HG03457 (cell line): ENCODE measurements around the gene ZDHHC16.
"Not testable (repeated sequence)": the region's sequence is repeated elsewhere in the genome, so short reads cannot be mapped to it uniquely, and the experiment has no call there.

Experiments
- ATAC-seq: cut with Tn5 transposase; IDR thresholded peaks from one replicate; pipeline ENCODE4 v1.9.1; 2021; ENCODE audit warnings: moderate number of reproducible peaks; ENCODE audit not compliant: unreplicated experiment

The ZDHHC16 gene

DNA sequence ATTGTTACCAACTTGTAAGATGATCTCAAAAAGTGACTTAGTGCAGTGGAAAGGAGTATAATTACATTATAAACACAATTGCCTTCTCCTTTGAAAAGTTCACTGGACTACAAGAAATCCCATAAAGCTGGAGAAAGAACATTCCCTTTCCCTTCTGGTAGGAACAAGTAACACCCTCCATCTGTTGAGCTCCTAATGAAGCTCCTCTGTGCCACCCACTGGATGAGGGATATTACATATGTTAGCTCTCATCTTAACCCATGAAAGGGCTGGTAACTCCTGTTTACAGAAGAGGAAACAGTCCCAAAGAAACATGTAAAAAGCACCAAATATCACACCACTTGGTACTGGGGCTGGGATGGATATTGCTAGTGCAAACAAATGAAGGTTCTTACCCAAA is 11.9 kb upstream of the ZDHHC16 start:
- no peak for ATAC-seq

- no peak for ATAC-seq
Observed at GRCh38 chr10:97434557-97434956, 11.4 kb upstream of the ZDHHC16 start.

DNA sequence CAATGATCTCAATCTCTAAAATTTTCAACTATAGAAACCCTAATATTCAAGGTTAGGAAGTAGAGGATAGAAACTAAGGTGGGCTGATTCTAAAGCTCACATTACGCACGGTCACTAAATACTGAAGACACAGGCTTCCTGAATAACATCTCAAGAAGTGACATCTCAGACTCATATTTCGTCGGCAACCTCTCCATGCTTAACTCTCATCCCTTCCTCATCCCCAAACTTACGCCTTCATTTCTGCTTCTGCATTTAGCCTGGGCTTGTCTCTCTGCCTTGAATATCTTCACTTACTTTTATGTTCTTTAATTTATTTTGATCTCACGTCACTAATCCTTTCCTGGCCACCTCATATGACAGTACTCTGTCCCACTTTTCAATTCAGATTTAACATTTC is 10.8 kb upstream of the ZDHHC16 start:
- no peak for ATAC-seq

- ATAC-seq, result no peak
Observed at GRCh38 chr10:97442277-97442676, 3.7 kb upstream of the ZDHHC16 start.

- no peak for ATAC-seq
Observed at GRCh38 chr10:97444212-97444611, 1.8 kb upstream of the ZDHHC16 start.

DNA sequence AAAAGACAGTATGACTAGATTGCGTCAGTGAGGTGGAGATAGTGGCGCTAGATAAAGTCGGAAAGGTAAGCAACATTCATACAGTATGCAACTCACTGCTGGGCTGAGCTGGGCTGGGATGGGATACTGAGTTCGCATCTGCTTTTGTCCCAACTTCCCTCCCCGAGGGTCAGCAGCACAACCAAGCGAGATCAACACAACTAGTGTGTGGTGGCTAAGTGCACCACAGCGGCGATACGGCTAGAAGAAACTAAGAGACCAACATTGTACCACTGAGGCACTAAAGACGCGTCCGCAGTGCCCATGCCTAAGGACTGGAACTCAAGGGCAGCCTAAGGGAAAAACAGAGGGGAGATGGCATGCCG is 636 bp upstream of the ZDHHC16 start:
- no peak for ATAC-seq

DNA sequence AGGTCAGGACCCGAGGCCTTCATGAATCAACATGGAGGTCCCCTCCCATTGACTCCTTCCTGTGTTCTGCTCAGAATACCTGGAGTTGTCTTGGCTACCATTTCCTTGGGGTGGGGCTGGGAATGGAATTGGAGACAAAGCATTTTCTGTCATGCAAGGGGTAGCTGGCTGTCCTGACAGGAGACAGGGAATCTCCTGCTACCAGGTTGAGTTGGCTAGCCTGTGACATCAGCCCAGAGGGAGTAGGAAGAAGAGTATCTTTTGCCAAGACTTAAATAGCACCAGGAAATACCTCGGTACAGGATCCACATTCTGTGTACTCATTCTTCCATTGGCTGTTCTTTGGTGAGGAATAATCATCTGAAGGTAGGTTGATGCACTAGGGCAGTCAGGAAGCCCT is 4.9 kb downstream of the ZDHHC16 start:
- no peak for ATAC-seq

- no peak for ATAC-seq
Observed at GRCh38 chr10:97451605-97452004, 5.6 kb downstream of the ZDHHC16 start.

GRCh38 chr10:97452352-97452751 is 6.4 kb downstream of the ZDHHC16 start:
- no peak for ATAC-seq

GRCh38 chr10:97454330-97455036 is 8.5 kb downstream of the ZDHHC16 start:
- ATAC-seq, result no peak

GRCh38 chr10:97456034-97456685 is 10.2 kb downstream of the ZDHHC16 start:
- ATAC-seq, result no peak

DNA sequence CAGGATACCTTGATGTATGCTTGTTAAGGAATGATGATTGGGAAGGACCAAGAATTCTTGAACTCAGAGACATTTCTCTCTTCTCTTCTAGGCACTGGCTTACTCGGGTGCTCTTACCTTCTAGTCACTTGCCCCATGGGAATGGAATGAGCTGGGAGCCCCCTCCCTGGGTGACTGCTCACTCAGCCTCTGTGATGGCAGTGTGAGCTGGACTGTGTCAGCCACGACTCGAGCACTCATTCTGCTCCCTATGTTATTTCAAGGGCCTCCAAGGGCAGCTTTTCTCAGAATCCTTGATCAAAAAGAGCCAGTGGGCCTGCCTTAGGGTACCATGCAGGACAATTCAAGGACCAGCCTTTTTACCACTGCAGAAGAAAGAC is 10.7 kb downstream of the ZDHHC16 start:
- ATAC-seq, result no peak

DNA sequence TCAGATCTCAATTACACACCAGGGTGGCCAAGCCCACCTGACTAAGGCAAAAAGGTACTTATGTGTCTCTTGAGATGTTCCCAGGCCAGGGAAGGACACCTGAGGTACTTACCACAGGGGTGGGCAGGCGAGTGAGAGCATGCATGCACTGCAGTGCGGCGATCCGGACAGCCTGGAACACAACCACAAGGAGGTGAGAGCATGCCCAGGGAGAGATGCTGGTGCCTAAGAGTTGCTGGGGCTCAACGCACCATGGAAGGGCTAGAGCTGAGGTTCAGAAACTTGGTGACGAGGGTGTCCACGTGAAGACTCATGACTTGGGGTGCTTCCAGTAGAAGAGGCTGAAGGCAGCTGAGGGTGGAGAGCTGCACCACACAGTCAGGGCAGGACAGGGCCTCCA is 13.1 kb downstream of the ZDHHC16 start:
- no peak for ATAC-seq

DNA sequence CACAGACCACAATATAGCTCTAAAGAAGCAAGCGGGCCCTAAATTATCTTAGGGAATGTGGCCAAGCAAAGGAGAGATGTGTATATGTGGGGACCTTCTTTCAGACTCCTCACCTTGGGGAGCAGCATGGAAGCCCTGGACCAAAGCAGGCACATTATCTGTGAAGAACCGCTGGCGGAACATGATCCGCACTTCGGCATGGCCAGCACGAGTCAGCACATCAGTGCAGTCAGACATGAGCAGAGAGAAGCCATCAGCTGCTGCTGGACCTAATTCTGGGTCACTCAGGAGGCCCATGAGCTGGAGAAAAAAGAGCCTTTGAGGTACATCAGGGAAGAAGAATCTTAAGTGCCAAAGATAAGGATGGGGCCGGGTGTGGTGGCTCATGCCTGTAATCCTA is 14.0 kb downstream of the ZDHHC16 start:
- no peak for ATAC-seq

- ATAC-seq, result no peak
Observed at GRCh38 chr10:97462309-97462708, 16.3 kb downstream of the ZDHHC16 start.

- ATAC-seq, result no peak
Observed at GRCh38 chr10:97463363-97464132, 17.6 kb downstream of the ZDHHC16 start.

DNA sequence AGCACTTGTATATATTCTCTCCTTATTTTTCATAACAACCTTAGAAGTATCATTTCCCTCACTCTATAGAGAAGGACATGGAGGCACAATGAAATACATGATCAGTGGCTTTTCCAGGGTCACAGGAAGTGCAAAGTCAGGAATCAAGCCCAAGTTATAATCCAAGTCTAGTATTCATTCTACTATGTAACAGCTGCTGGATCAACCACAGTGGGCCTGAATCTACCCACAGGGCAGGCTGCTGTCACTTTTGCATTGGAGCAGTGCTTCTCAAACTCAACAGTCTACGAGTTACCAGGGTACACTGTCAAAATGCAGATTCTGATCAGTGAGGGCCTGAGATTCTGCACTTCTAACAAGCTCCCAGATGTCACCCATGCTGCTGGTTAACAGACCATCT is 18.3 kb downstream of the ZDHHC16 start:
- ATAC-seq, result no peak

DNA sequence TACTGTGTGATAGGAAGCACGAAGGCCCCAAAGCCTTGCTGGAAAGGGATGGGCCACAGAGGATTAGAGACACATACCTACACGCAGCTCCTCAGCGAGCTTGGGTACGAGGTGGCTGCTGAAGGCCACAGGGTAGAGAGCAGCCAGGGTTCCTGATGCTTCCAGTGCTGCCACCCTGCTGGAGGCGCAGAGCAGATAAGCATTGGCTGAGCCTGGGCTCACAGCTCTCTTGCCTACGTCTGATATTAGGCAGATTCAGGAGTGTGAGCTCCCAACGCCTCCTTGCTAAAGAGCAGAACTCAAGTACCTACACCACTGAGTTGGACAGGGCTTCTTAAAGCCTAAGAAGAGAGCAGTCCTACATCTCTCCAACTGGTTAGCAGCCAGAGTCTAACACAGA is 20.0 kb downstream of the ZDHHC16 start:
- no peak for ATAC-seq

- no peak for ATAC-seq
Observed at GRCh38 chr10:97466755-97467154, 20.8 kb downstream of the ZDHHC16 start.

- no peak for ATAC-seq
Observed at GRCh38 chr10:97468162-97468561, 22.2 kb downstream of the ZDHHC16 start.

- not testable (repeated sequence) for ATAC-seq
Observed at GRCh38 chr10:97468781-97469180, 22.8 kb downstream of the ZDHHC16 start.

DNA sequence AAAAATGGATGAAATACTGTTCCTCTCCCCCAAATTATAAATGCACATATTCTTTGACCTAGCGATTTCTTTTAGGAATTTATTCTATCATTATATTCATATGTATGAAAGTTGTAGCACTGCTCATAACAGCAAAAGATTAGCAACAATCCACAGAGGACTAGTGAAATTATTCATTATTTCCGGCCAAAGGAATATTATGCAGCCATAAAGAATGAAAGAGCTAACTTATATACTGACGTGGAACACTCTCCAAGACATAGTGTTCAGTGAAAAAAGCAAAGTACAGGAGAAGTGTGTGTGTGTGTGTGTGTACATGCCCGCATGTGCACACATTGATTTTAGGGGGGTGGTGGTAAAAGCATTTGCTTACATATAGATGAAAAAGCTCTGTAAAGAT is 28.9 kb downstream of the ZDHHC16 start:
- ATAC-seq, result no peak
